DMS53 treated with DMSO at 0.1 percent for 48 hours (cell line): ENCODE results near the gene DAAM2.

ENCODE experiments used
- DNase-seq: peaks from one replicate; lab custom pipeline; 2025; ENCODE audit not compliant: unreplicated experiment; lab: John Stamatoyannopoulos, UW

Gene DAAM2

DNA sequence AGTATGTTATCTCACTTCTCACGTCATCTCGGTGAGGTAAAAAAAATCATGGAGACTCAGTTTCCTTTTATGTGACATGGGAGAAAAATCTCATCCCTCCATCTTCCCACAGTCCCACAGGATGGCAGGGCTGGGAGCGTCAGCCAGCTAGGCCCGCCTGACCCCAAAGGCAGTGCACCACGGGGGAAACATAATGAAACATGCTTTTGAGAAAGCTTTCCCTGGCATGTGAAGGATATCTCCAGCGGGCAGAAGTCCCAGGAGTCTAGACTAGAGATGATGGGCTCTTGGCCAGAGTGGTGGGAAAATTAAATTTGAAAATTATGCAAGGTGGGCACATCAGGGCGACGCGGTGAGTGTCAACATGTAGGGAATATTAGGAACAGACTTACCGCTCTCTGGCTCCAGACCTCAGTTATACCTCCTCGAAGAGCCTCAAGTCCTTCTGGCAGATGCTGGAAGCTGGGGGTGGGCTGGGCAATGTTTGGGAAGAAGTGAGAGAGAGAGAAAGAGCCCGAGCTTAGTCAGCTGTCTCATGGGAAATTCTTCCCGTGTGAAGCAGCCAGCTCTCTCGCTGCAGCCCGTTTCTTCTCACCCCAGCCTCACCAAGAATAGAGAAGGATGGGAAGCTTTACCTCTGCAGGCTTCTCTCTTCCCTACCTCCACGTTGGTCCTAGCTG is 89.8 kb downstream of the DAAM2 start:
- no peak for DNase-seq

DNA sequence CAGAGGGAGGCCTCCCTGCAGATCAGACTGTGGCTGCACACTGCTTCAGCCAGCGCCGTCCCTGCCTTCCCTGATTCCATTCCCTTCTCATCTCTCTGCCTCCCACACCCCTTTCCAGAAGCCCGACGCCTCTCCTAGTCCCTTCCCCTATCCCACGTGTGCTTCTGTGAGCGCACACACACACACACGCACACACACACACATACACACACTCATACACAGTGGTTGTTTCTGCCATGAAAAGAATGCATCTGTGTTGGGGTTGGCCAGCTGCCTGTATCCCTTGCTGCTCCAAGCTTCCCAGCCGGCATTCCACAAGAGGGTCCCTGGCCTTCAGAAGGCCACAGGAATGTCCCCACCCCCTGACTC is 90.3 kb downstream of the DAAM2 start:
- DNase-seq: no peak

DNA sequence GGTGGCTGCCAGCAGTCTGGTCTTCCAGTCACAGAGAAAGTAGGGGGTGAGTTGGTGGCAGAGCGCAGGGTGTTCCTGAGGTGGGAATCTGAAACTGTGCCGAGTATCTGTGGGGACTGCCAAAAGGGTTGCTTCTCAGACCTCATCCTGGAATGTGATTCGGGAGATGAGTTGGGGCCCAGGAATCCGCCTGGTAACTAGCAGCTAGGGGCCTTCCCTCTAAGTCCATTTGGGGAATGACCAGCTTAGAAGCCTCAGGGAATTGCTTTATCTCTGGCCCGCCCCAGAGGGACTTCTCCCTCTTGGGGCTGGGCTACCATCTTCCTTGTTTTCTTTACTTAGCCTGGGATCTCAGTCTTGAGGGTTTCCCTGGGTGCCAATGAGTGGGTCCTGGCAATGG is 92.5 kb downstream of the DAAM2 start:
- no peak for DNase-seq

DNA sequence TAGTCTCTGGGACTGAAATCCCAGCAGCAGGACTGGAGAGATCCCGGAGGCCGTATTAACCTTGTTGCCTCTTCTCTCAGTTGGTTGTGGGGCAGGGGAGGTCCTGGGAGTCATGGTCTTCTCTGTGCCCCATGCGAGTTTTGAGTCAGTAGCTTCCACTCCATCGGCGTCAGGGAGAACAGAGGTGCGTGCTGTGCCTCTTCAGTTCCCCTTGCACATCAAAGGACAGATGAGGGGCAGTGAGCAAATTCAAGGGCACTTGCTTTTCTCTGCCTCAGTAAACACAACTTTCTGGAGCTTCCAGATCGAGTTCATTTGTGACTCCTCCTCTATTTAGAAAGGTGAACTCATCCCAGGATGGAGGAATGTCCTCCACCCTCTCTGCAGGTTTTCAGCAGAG is 93.5 kb downstream of the DAAM2 start:
- no peak for DNase-seq

DNA sequence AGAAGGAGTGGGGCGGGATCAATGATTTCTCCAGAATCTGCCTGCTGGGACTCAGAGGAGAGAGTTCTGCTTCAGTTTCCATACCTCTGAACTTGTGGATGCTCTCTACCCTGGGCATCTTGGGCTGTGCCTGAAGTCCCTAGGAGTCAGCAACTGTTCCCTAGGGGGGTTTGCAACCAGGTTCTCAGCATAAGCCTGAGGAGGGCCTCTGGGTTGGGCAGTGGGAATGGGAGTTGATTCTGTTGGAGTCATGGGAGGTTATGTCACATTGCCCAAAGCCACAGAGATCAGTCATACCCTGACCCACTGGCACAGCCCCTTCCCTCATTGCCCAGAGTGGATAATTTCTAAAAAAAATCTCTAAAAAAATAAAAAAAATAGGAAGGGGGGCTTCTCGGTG is 94.7 kb downstream of the DAAM2 start:
- no peak for DNase-seq

DNA sequence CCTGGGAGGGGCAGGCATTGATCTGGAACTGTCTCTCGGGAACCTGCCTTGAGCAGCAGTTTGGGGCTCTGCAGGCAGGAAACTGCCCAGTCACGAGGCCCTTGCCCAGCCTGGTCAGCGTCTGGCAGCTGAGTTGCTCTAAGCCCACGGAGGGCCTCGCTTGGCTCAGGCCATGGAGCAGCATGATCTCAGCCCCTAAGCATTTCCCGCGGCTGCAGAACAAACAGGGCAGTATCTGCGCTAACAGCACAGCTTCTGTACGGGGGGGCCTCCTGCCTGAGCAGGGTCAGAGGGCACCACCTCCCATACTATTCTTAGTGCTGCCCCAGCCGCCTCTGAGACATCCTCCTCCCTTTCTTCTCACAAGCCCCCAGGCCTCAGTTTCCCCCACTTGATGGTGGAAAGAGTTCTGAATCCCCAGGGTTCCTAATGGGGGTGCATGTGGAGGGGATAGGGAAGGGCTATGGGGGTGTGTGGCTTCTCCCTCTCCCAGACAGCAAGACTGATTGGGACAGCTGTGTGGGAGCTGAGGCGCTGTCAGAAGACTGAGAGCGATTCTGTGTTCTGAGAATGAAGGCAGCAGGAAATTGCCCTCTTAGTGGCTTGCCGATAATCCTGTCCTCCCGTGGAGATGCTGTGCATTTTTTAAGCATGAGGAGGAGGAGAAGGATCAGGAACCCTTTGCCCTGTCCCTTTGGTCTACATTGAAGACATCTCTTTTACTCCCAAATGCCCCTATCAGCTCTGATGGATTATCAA is 95.7 kb downstream of the DAAM2 start:
- peak; percentile 16 for DNase-seq

DNA sequence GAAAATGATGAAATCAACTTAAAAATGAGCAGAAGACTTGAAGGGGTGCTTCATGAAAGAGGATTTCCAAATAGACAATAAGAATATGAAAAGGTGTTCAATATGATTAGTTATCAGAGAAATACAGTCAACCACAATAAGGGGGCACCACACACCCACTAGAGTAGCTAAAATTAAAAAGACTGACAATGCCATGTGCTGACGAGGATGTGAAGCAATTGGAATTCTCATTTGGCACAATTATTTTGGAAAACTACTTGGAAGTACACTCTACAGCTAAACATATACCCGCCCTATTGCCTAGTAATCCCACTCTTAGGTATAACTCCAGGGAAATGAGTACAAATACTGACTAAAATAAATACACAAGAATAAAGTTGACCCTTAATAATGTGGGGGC is 97.1 kb downstream of the DAAM2 start:
- DNase-seq: no peak

DNA sequence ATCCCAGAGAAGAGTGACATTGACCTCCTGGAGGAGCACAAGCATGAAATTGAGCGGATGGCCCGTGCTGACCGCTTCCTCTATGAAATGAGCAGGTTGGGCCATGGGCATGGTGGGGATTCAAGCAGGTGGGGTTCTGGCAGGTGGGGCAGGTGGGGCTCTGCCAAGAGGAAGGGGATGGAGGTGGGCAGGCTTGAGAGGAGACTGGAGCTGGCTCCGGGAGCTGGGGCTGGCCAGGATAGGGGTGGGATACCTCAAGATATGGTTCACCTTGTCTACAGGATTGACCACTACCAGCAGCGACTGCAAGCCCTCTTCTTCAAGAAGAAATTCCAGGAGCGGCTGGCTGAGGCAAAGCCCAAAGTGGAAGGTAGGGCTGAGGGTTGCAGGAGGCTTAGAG is 99.2 kb downstream of the DAAM2 start:
- DNase-seq: no peak

DNA sequence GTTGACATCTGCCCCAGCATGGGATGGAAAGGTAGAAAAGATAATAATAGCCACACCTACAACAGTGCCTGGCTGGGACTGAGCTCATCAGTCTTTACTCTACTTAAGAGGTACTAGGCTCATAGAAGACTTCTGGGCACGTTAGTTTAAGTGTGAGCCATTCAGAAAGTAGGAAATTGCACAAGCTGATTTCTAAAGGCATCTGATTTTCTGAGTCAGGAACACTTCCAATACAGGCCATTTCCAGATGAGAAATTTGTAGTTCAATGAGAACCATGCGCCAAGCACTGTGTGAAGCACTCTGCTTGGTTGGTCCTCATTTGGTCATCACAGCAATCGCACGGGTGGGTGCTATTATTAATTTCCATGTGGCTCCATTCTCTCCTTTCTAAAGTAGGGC is 99.8 kb downstream of the DAAM2 start:
- no peak for DNase-seq

DNA sequence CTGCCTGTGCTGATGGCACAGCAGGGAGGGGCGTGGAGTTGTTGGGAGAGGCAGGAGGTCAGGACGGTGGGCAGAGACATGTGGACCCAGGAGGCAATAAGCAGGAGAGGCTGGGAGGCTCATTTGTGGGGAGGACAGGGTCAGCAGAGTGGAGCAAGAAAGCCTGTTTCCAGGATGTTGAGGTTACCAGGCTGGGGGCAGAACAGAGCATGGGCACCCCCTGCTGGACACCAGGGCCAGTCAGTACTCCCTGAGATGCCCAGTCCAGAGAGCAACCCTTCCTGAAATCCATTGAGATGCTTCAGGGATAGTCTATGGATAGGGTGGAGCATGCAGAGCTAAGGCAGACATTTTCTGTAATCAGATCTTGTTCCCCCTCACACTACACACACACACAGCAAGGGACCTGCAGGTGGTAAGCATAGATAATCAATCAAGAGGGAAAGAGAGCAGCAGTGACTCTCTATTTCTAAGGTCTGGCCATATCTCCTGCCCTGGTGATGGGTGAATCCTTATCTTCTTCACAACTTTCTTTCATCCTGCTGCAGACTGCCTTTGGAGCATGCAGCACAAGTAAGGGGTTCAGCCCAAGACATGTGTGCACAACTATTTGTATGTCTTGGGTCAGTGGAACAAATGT is 100.4 kb downstream of the DAAM2 start:
- peak; percentile 49 for DNase-seq

DNA sequence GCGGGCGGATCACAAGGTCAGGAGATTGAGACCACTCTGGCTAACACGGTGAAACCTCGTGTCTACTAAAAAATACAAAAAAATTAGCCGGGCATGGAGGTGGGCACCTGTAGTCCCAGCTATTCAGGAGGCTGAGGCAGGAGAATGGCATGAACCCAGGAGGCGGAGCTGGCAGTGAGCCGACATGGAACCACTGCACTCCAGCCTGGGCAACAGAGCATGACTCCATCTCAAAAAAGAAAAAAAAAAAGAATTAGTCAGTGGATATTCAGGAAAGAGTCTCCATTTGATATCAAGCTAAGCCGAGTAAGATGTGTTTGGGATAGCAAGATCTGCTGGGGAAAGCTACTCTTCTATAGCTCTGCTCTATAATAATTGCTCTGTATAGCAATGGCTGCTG is 101.1 kb downstream of the DAAM2 start:
- no peak for DNase-seq

DNA sequence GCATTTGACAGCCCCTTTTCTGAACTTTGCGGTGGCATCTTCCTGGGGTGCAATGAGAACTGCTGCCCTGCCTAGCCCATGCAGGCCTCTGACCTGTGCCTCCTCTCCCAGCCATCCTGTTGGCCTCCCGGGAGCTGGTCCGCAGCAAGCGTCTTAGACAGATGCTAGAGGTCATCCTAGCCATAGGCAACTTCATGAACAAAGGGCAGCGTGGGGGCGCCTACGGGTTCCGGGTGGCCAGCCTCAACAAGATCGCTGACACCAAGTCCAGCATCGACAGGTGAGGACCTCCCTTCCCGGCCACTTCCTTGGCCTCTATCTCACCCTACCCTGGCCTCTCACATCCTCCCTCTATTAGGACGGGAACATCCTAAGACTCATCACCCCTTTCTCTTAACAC is 104.5 kb downstream of the DAAM2 start:
- no peak for DNase-seq

DNA sequence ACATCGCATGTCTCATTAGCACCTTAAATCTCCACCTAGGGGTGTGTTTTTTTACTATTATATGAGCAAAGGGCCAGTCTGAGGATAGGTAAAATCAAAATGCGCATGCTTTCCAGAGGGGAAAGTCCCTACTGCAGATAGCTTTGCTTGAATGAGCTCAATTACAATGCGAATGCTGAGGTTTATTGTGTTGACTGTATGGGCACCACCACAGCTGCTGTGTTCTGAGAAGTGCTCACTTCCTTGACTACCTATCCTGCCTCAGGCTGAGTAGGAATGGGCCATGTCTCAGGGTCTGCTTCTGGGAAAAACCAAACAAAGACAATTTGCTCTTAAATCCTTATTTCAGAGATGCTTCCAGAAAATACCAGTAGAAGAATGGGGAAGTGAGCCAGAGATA is 105.5 kb downstream of the DAAM2 start:
- DNase-seq: no peak

DNA sequence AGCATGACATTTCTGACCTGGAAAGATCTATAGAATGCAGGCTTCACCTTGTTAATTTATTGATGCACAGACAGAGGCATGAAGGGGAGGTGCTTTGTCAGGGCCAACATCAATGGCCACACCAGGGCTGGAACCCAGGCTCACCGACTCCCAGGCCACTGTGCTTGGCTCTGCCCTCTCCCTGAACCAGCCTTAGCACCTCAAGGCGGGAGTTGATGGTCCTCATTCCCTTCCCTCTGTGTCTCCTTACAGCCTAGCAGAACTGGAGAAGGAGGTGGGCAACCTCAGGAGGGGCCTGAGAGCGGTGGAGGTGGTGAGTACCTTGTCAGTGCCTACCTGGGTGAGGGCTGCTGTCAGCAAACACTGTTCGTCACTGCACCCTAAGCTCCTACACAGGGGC is 106.4 kb downstream of the DAAM2 start:
- DNase-seq: no peak

DNA sequence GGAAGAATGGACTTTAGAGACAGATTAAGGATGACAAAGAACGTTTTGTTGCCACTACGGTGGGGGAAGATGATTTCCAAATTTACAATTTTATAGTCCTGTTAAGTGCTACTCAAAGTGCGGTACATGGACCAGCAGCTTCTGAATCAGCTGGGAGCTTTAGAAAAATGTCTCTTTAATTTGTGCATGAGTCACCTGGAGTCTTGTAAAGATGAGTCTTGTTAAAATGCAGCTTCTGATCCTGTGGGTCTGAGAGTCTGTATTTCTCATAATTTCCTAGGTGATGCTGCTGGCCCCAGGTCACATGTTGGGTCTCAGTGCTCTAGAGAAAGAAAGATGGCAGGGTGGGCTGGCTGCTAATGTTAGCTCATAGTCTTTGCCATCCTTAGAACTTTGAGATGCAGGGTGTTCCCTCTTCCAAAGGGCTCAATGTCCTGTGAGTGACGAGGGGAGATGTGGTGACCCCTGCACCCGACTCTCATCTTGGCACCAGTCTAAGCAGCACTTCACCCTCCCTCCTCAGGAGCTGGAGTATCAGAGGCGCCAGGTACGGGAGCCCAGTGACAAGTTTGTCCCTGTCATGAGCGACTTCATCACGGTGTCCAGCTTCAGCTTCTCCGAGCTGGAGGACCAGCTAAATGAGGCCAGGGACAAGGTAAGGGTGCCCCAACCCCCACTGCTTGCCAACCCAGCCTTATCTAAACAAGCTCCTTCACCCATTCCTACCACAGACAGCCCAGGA is 107.5 kb downstream of the DAAM2 start:
- DNase-seq: no peak

DNA sequence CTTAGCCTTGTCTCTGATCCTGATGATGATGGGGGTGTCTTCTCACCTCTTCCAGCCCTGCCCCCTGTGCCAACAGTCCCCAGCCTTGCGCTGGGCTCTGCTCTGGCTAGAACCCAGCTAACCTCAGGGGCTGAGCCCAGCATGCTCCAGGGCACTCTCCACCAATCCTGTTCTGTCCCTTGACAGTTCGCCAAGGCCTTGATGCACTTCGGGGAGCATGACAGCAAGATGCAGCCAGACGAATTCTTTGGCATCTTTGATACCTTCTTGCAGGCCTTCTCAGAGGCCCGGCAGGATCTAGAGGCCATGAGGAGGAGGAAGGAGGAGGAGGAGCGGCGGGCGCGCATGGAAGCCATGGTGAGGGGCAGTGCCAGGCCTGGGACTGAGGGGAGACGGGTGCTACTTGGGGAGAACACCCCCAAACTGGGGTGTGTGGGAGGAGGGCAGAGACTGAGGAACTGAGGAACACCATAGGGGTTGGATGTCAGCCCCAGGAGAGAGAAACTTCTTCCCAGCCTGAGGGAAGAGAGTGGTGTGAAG is 109.0 kb downstream of the DAAM2 start:
- DNase-seq: no peak

DNA sequence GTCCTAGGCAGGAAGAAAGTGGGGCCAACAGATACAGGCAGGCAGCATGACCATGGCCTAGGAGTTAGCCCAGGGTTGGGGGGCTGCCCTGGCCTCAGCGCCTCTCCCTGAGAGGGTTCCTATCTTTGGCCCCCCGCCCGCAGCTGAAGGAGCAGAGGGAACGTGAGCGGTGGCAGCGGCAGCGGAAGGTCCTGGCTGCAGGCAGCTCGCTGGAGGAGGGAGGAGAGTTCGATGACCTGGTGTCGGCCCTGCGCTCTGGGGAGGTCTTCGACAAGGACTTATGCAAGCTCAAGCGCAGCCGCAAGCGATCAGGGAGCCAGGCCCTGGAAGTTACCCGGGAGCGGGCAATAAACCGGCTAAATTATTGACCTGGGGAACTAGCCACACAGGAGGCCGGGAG is 109.5 kb downstream of the DAAM2 start:
- no peak for DNase-seq

DNA sequence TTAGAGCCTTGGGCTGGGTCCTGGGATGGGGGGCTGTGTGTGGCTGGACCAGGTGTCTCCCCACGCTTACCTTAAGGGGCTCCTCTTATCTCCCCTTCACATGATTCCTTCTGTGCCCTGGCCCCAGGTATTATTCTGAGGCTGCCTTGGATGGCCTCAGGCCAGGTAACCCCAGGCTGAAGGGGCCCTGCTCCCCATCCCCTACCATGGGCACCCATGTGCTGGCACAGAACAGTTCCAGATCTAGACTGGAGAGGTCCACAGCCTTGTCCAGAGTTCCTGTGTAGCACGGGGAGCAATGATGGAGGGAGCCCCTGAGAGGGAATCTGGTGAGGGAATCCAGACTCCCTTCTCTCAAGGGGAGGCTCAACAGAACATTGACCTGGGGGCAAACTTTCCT is 110.0 kb downstream of the DAAM2 start:
- DNase-seq: no peak

DNA sequence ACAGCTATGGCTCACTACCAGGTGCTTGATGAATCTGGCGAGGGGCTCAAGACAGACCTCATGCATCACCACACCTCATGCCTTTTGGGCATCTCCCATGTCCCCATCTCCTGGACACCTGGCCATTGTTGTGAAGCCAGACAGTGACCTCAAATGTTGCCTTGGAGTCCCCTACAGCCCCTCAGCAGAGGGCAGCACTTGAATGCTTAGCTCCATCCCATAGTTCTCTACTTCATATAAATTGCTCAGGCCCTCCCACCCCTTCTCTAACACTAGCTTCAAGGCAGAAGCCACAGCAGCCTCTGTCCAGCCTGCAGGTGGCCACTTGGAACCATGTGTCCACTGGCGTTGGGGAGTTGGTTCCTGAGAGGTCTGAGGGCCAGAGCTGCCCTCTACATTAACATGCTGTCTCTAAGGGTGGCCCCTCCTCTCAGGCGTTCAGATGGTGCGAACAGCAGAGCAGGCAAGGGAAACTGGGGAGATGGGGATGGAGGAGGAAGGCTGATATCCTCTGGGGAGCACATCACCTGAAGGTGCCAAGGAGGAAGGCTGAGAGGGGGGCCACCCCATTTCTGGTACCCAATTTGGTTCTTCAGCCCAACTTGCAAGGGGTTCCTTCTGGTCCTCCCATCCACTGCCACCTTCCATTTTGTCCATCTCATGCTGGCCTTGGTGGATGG is 110.8 kb downstream of the DAAM2 start:
- DNase-seq: no peak

DNA sequence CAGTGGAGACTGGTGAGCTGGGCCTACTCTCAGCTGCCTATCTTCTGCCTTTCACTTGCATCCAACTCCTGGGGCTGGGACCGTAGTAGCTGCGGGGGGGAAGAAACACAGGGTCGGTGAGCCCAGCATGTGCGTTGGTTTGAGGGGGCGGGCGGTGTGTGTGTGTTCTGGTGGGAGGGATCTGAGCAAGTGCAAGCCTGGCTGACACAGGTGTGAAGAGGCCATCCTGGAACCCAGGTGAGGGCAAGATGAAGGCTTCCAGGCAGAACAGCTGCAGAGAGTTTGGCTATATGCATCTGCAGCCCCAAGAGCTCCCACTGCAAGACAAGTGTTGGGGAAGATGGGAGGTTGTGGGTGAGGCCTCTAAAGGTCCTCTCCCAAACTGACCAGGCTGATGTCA is 111.5 kb downstream of the DAAM2 start:
- no peak for DNase-seq
